OCI-LY1 (cell line): ENCODE measurements around the gene TUBAL3.

Source experiments
- EZH2 ChIP-seq: fragments of 200-600 bp; sonication (generic), shearing (Covaris generic); IDR thresholded peaks from 2 replicates; pipeline ENCODE4 v1.8.0; 2017; ENCODE audit warnings: borderline replicate concordance, mixed run types, mild to moderate bottlenecking, antibody characterized with exemption, low read length, moderate library complexity, mixed read lengths
- TF ChIP-seq, protein P1 (sequence below): fragments of 200-600 bp; sonication (generic), shearing (Covaris generic); IDR thresholded peaks from 2 replicates; pipeline ENCODE4 v1.5.1; 2017; ENCODE audit warnings: mild to moderate bottlenecking, antibody characterized with exemption, low read length, moderate library complexity, mixed read lengths

DNA sequence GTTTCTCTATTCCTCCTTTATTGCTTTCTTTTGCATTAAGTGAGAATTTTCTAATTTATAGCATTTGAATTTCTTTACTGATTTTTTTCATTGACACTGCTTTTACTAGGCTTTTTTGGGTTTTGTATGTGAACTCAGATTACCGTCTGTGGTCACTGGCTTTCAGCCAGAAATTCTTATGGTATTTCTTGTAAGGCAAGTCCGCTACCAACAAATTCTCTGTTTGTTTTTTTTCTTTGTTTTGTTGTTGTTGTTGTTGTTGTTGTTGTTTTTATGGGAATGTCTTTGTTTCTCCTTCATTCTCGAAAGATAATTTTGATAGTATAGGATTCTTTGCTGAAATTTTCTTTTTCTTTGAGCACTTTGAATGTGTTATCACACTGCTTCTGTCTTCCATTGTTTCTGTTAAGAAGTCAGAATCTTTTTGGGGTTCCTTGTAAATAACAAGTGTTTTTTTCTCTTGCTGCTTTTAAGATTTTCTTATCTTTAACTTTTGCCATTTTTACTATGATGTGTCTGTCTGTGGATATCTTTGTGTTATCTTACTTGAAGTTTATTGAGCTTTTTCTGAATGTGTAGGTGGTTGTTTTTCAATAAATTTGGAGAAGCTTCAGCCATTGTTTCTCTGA, 15.0 kb upstream of the TUBAL3 start:
- TF ChIP-seq, protein P1, sequence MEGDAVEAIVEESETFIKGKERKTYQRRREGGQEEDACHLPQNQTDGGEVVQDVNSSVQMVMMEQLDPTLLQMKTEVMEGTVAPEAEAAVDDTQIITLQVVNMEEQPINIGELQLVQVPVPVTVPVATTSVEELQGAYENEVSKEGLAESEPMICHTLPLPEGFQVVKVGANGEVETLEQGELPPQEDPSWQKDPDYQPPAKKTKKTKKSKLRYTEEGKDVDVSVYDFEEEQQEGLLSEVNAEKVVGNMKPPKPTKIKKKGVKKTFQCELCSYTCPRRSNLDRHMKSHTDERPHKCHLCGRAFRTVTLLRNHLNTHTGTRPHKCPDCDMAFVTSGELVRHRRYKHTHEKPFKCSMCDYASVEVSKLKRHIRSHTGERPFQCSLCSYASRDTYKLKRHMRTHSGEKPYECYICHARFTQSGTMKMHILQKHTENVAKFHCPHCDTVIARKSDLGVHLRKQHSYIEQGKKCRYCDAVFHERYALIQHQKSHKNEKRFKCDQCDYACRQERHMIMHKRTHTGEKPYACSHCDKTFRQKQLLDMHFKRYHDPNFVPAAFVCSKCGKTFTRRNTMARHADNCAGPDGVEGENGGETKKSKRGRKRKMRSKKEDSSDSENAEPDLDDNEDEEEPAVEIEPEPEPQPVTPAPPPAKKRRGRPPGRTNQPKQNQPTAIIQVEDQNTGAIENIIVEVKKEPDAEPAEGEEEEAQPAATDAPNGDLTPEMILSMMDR, result no peak
- TF ChIP-seq EZH2, result no peak
